D721Med (cell line): Measurements from ENCODE around the gene BHLHE41.

ENCODE experiments used
- DNase-seq: peaks from one replicate; pipeline ENCODE4 v3.0.0; 2011; ENCODE audit warnings: low spot score; ENCODE audit not compliant: insufficient read length
- FAIRE-seq: peaks from 2 replicates; lab custom pipeline; 2011; peaks lifted over from hg19 to GRCh38; lab: Jason Lieb, UNC
- TF ChIP-seq, protein P1 (sequence below): IDR thresholded peaks from 2 replicates; pipeline ENCODE4 v1.5.1; 2012; ENCODE audit warnings: mild to moderate bottlenecking, control low read depth; ENCODE audit not compliant: insufficient read depth; ENCODE audit errors: missing control alignments

The BHLHE41 gene

DNA sequence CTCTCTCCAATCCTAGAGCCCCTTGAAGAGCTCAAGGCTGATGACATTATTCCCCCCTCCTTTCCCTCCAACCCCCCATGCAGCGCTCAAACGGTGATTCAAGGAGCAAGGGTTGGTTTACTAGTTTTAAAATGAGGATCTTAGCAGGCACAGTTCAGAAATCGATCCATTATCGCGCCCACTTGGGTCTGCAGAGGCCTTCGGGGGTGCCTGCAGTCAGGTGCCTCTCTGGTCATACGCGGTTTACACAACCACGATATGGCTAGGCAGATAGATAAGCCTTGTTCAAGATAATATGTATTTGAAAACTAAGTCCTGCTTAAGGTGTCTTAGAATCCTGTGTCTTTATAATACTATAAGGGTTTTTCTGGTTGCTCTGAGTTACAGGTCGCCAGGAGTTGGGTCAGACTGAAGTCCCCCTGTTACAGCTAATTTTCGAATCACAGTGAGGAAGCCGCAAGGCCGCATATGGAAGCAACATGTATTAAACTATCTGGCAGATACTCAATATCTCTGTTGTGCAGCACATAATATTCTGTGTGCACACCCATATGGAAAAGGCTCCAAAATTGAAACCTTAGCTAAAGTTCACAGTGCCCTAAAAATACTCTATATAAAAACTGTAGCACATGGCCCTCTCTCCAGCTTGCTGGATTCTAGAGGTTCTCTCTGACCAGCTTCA is 10.0 kb downstream of the BHLHE41 start:
- DNase-seq (no peak), FAIRE-seq (no peak)
- TF ChIP-seq, protein P1, sequence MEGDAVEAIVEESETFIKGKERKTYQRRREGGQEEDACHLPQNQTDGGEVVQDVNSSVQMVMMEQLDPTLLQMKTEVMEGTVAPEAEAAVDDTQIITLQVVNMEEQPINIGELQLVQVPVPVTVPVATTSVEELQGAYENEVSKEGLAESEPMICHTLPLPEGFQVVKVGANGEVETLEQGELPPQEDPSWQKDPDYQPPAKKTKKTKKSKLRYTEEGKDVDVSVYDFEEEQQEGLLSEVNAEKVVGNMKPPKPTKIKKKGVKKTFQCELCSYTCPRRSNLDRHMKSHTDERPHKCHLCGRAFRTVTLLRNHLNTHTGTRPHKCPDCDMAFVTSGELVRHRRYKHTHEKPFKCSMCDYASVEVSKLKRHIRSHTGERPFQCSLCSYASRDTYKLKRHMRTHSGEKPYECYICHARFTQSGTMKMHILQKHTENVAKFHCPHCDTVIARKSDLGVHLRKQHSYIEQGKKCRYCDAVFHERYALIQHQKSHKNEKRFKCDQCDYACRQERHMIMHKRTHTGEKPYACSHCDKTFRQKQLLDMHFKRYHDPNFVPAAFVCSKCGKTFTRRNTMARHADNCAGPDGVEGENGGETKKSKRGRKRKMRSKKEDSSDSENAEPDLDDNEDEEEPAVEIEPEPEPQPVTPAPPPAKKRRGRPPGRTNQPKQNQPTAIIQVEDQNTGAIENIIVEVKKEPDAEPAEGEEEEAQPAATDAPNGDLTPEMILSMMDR, result no peak

DNA sequence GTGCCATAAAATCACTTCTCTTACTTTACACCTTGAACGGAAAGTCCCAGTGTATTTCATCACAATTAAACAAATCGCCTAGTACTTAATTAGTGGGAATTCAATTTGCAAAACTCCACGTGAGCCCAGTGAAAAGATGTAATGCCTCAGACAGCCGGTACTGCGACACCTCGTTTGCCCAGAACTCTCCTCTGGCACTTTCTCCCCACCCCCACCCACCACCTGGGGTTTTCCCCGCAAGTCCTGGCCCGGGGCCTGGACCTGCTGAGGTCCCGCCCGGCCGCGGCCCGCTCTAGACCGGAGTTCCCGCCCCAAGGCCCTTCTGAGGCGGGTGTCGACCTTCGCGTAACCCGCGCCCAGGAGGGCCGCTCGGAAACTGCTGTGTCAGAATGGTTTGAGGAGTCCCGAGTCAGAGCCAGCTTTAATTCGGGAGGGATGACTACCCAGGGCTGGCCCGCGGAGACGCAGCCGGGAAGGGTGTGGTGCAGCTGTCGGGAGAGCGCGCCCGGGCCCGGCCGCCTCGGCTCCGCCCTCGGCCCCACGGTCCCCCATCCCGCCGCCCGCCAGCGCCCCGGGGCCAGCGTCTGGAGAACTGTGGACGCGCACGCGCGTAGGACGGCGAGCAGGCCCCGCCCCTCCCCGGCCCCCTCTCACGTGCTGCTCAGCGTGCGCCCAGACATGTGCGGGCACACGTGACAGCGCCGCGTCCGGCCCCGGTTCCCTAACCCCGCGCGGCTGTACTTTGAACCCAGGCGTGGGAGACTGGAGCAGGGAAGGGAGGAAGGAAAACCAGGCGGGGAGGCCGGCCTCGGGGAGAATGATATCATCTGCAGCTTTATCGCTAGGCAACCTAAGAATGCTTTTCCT is 10.8 kb downstream of the BHLHE41 start:
- DNase-seq, result peak; percentile 55
- TF ChIP-seq, protein P1, result no peak
- no peak for FAIRE-seq

DNA sequence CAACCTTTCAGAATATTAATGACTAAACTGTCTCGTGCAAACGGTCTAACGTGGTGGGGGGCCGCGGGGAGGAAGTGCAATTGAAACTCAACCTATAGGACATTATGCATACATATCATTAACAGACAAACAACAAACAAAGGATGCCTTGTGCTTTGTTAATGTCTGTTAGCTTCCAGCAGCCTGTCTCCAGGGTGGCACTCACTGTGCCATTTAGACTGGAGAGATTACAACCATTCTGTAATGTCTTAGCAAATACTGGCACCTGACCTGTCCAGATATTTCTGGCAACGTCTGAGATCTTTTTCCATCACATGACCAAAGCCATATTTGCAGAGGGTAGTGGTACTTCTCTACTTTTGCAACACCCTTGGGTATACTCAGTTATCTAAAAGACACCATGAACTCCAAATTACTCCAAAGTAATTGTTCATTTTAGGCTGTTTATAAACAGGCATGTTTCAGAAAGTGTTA is 11.6 kb downstream of the BHLHE41 start:
- DNase-seq, result no peak
- FAIRE-seq, result no peak
- TF ChIP-seq, protein P1, result no peak

DNA sequence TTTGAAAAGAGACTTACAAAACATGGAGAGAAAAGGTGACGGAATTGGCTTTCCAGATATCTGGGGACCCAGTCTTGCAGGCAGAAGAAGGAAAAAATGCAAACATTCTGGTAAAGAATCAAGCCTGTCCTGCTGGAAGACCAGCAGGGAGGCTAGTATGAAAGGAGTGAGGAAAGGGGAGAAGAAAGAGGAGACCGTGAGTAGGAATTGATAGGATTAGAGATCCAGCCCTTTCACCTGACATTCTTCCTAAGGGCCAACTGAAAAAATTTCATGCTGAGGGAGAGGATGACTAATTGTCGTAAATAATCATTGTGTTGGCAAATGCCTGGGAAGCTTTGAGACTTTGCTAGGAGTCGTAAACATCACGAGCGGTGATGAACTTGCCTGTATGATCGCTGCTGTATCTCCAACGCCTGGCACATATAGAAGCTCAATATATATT is 12.1 kb downstream of the BHLHE41 start:
- DNase-seq, result no peak
- no peak for FAIRE-seq
- TF ChIP-seq, protein P1, result no peak

DNA sequence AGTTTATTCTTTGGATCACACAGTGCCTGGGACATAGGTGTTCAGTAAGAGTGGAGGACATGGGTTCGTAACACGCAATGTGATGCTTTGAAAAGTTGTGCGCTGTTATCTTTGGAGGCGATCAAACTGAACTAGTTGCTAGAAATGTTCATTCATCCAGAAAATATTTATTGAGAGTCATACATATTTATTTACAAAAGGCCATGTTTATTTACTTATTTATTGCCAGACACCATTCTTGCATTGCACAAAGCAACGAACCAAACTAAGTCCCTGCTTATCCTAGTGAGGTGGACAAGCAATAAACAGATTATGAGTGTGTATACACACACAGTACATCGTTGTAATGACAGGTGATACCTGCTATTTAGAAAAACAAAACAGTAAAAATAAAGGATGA is 12.6 kb downstream of the BHLHE41 start:
- FAIRE-seq (no peak), DNase-seq (no peak)
- TF ChIP-seq, protein P1, result no peak

DNA sequence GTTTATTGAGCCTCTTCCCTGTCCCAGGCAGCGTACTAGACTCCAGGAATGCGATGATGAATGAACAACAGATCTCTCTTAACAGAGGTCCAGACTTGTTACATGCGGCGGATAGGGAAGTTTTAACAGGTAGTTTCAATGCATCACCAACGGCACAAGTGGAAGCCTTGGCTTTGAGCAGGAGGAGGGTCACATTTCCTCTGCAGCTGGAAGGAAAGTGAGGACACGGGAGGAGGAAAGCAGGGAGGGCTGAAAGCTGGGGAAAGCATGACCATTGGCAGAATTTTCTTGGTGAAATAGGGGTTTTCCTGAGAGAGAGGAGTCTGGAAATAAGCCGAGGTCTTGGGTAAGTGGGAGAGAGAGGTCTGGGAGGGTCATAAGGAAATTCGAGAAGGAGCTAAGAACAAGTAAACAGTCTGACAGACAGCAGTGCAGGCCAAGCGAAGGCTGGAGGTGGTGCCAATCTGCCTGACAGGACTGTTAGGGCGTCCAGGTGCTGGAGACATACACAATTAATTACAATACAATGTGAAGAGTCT is 15.4 kb downstream of the BHLHE41 start:
- FAIRE-seq, result no peak
- no peak for DNase-seq
- TF ChIP-seq, protein P1, result no peak
